GM23338 (cell line): Measurements from ENCODE around the gene CDKAL1. TPM values are rescaled to one million over a fixed set of nuclear protein-coding genes. Genes with fewer than 3 reads are reported as not detected.

Experiments used
- ATAC-seq: fragments of 200-7000 bp; cut with Tn5 transposase; 3 replicates; pipeline ENCODE4 v1.9.1; 2020
- DNase-seq: peaks from one replicate; pipeline ENCODE4 v3.0.0-alpha.2; 2015; ENCODE audit warnings: low spot score
- H2AFZ ChIP-seq: fragments of 200-600 bp; sonication (generic); 2 replicates; pipeline ENCODE4 v1.8.0; 2016; ENCODE audit warnings: antibody characterized with exemption, mild to moderate bottlenecking, moderate library complexity
- H3F3A ChIP-seq: fragments of 200-600 bp; sonication (generic); replicated peaks from 2 replicates; pipeline ENCODE4 v1.8.0; 2017; ENCODE audit warnings: antibody characterized with exemption, mixed run types, low read depth
- H3K27ac ChIP-seq: fragments of 200-600 bp; sonication (generic); 2 replicates; pipeline ENCODE4 v1.6.1; 2016; ENCODE audit warnings: low read depth
- H3K27me3 ChIP-seq: fragments of 200-600 bp; sonication (generic); 2 replicates; pipeline ENCODE4 v1.8.0; 2016; ENCODE audit warnings: mild to moderate bottlenecking, mixed run types, moderate library complexity; ENCODE audit not compliant: insufficient read depth
- H3K36me3 ChIP-seq: fragments of 200-600 bp; sonication (generic); 2 replicates; pipeline ENCODE4 v1.8.0; 2016; ENCODE audit warnings: mild to moderate bottlenecking; ENCODE audit not compliant: insufficient read depth
- H3K4me1 ChIP-seq: fragments of 200-600 bp; sonication (generic); 2 replicates; pipeline ENCODE4 v1.8.0; 2016; ENCODE audit warnings: mild to moderate bottlenecking, moderate library complexity; ENCODE audit not compliant: insufficient read depth
- H3K4me2 ChIP-seq: fragments of 200-600 bp; sonication (generic); 2 replicates; pipeline ENCODE4 v1.7.1; 2017; ENCODE audit warnings: mixed run types
- H3K4me3 ChIP-seq: fragments of 200-600 bp; sonication (generic); 2 replicates; pipeline ENCODE4 v1.6.1; 2016; ENCODE audit warnings: mixed run types
- H3K79me2 ChIP-seq: fragments of 200-600 bp; sonication (generic); replicated peaks from 2 replicates; pipeline ENCODE4 v1.8.0; 2017; ENCODE audit warnings: mild to moderate bottlenecking; ENCODE audit not compliant: insufficient read depth
- H3K9me2 ChIP-seq: fragments of 200-600 bp; sonication (generic); 2 replicates; pipeline ENCODE4 v1.8.0; 2017; ENCODE audit not compliant: insufficient read depth
- H4K20me1 ChIP-seq: fragments of 200-600 bp; sonication (generic); replicated peaks from 2 replicates; pipeline ENCODE4 v1.8.0; 2017; ENCODE audit warnings: mild to moderate bottlenecking; ENCODE audit not compliant: insufficient read depth
- H3K27ac Mint-ChIP-seq: 2 replicates; pipeline ENCODE4 v1.8.0; 2020; ENCODE audit warnings: inconsistent platforms, mild to moderate bottlenecking, moderate library complexity, mixed read lengths
- H3K27me3 Mint-ChIP-seq: 3 replicates; pipeline ENCODE4 v1.8.0; 2022; ENCODE audit warnings: low read depth, mild to moderate bottlenecking, moderate library complexity, mixed read lengths, inconsistent platforms; ENCODE audit not compliant: insufficient read depth, poor library complexity
- H3K36me3 Mint-ChIP-seq: 3 replicates; pipeline ENCODE4 v1.8.0; 2021; ENCODE audit warnings: low read depth, mild to moderate bottlenecking, inconsistent platforms, moderate library complexity, mixed read lengths
- H3K4me1 Mint-ChIP-seq: 3 replicates; pipeline ENCODE4 v1.8.0; 2020; ENCODE audit warnings: mild to moderate bottlenecking, inconsistent platforms, mixed read lengths
- H3K4me3 Mint-ChIP-seq: 3 replicates; pipeline ENCODE4 v1.8.0; 2021; ENCODE audit warnings: moderate library complexity, mild to moderate bottlenecking, inconsistent platforms, mixed read lengths
- H3K9me3 Mint-ChIP-seq: 3 replicates; pipeline ENCODE4 v1.8.0; 2020; ENCODE audit warnings: moderate library complexity, mild to moderate bottlenecking, inconsistent platforms, mixed read lengths
- CREB1 ChIP-seq: fragments of 250-450 bp; sonication (Bioruptor Pico); IDR thresholded peaks from 2 replicates; pipeline ENCODE4 v1.5.0; 2020; ENCODE audit warnings: low read depth, mild to moderate bottlenecking, moderate library complexity
- CTCF ChIP-seq, 2 experiments: fragments of 200-600 bp in 1 of 2; sonication (generic) in 1 of 2; conservative IDR thresholded peaks; 2 replicates each; pipeline versions ENCODE4 v1.5.1 to v1.6.1; 2016 to 2017; ENCODE audit warnings: antibody characterized with exemption in 2 of 2, low read depth in 2 of 2, mild to moderate bottlenecking in 2 of 2, moderate library complexity in 1 of 2
- ETS1 ChIP-seq: IDR thresholded peaks from 2 replicates; pipeline ENCODE4 v1.6.1; 2016; ENCODE audit warnings: antibody characterized with exemption
- EZH2 ChIP-seq: fragments of 200-600 bp; sonication (generic); IDR thresholded peaks from one replicate; pipeline ENCODE4 v1.8.0; 2017; ENCODE audit warnings: antibody characterized with exemption, mild to moderate bottlenecking, low read depth; ENCODE audit not compliant: unreplicated experiment
- EZH2phosphoT487 ChIP-seq: fragments of 200-600 bp; sonication (generic); IDR thresholded peaks from one replicate; pipeline ENCODE4 v1.8.1; 2018; ENCODE audit warnings: antibody characterized with exemption; ENCODE audit not compliant: unreplicated experiment
- JUNB ChIP-seq: IDR thresholded peaks from one replicate; pipeline ENCODE4 v1.6.1; 2016; ENCODE audit warnings: antibody characterized with exemption; ENCODE audit not compliant: unreplicated experiment
- NANOG ChIP-seq: IDR thresholded peaks from 2 replicates; pipeline ENCODE4 v1.6.1; 2016; ENCODE audit warnings: antibody characterized with exemption, borderline replicate concordance
- POLR2AphosphoS5 ChIP-seq: IDR thresholded peaks from 2 replicates; pipeline ENCODE4 v1.6.1; 2016; ENCODE audit warnings: antibody characterized with exemption, low read depth
- STAT1 ChIP-seq: IDR thresholded peaks from one replicate; pipeline ENCODE4 v1.6.1; 2016; ENCODE audit warnings: antibody characterized with exemption; ENCODE audit not compliant: unreplicated experiment
- ZNF114 ChIP-seq: fragments of 250-450 bp; sonication (Bioruptor Pico); IDR thresholded peaks from 2 replicates; pipeline ENCODE4 v1.5.0; 2020; ENCODE audit warnings: mild to moderate bottlenecking, moderate library complexity
- ZNF331 ChIP-seq: fragments of 250-450 bp; sonication (Bioruptor Pico); IDR thresholded peaks from 2 replicates; pipeline ENCODE4 v1.5.0; 2020; ENCODE audit warnings: low read depth, mild to moderate bottlenecking, moderate library complexity
- ZNF462 ChIP-seq: fragments of 250-450 bp; sonication (Bioruptor Pico); IDR thresholded peaks from 2 replicates; pipeline ENCODE4 v1.5.0; 2020; ENCODE audit warnings: mild to moderate bottlenecking, moderate library complexity
- polyA plus RNA-seq: library from polyadenylated mRNA; unstranded; fragments of >200 nt; fragmentation: Nextera tagmentation; extraction: Ambion mirVana; gene quantifications from 2 replicates; pipeline ENCODE4 v1.2.1, GENCODE V29; 2016
- total RNA-seq: library from RNA; depleted of rRNA; stranded (reverse); fragments of >200 nt; shearing (Covaris generic); gene quantifications from 2 replicates; pipeline ENCODE4 v1.2.3, GENCODE V29; 2014
- TF ChIP-seq, protein P1 (sequence below): IDR thresholded peaks from one replicate; pipeline ENCODE4 v1.6.1; 2018; ENCODE audit warnings: antibody characterized with exemption; ENCODE audit not compliant: unreplicated experiment

CDKAL1 gene
- total and polyA plus RNA-seq, 2 experiments from 2014 or later: 17.8 to 35.0 TPM

GRCh38 chr6:20826378-20826777 is 292.1 kb downstream of the CDKAL1 start:
- Histone ChIP-seq H2AFZ (no peak overlapping the region), H3K9me2 (no peaks in the 10 kb centered on the region), H3K79me2 (no peaks in the 10 kb centered on the region), H4K20me1 (no peaks in the 10 kb centered on the region), H3K36me3 (no peaks in the 10 kb centered on the region), H3K4me3 (no peak overlapping the region), H3K27me3 (no peaks in the 10 kb centered on the region), H3K27ac (no peak overlapping the region), H3K4me2 (no peak overlapping the region), H3F3A (no peaks in the 10 kb centered on the region), H3K4me1 (no peaks in the 10 kb centered on the region)
- Mint-ChIP-seq H3K27ac (no peak overlapping the region), H3K9me3 (no peaks in the 10 kb centered on the region), H3K4me1 (peaks cover 7% of the 10 kb centered on the region), H3K36me3 (no peaks in the 10 kb centered on the region; the same call in 2 of the 3 replicates), H3K27me3 (peaks cover 2% of the 10 kb centered on the region), H3K4me3 (no peak overlapping the region)
- TF ChIP-seq CREB1: no peak
- no peak for TF ChIP-seq ZNF462 (CRISPR knock-in tag)
- TF ChIP-seq ZNF114: no peak
- no peak for TF ChIP-seq POLR2AphosphoS5
- TF ChIP-seq ZNF331: no peak
- TF ChIP-seq CTCF (conservative IDR thresholded peaks at IDR 0.05; ENCODE audit: low read depth in 2 of 2): no peak
- no peak for TF ChIP-seq EZH2phosphoT487
- TF ChIP-seq EZH2: no peak
- no peak for TF ChIP-seq STAT1
- no peak for TF ChIP-seq ETS1
- TF ChIP-seq NANOG: no peak
- TF ChIP-seq, protein P1, sequence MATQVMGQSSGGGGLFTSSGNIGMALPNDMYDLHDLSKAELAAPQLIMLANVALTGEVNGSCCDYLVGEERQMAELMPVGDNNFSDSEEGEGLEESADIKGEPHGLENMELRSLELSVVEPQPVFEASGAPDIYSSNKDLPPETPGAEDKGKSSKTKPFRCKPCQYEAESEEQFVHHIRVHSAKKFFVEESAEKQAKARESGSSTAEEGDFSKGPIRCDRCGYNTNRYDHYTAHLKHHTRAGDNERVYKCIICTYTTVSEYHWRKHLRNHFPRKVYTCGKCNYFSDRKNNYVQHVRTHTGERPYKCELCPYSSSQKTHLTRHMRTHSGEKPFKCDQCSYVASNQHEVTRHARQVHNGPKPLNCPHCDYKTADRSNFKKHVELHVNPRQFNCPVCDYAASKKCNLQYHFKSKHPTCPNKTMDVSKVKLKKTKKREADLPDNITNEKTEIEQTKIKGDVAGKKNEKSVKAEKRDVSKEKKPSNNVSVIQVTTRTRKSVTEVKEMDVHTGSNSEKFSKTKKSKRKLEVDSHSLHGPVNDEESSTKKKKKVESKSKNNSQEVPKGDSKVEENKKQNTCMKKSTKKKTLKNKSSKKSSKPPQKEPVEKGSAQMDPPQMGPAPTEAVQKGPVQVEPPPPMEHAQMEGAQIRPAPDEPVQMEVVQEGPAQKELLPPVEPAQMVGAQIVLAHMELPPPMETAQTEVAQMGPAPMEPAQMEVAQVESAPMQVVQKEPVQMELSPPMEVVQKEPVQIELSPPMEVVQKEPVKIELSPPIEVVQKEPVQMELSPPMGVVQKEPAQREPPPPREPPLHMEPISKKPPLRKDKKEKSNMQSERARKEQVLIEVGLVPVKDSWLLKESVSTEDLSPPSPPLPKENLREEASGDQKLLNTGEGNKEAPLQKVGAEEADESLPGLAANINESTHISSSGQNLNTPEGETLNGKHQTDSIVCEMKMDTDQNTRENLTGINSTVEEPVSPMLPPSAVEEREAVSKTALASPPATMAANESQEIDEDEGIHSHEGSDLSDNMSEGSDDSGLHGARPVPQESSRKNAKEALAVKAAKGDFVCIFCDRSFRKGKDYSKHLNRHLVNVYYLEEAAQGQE: no peak
- no peak for TF ChIP-seq JUNB
- DNase-seq: no peak
- ATAC-seq: no peak
